Measurements from ENCODE around the gene BCL2.

BCL2 gene

DNA sequence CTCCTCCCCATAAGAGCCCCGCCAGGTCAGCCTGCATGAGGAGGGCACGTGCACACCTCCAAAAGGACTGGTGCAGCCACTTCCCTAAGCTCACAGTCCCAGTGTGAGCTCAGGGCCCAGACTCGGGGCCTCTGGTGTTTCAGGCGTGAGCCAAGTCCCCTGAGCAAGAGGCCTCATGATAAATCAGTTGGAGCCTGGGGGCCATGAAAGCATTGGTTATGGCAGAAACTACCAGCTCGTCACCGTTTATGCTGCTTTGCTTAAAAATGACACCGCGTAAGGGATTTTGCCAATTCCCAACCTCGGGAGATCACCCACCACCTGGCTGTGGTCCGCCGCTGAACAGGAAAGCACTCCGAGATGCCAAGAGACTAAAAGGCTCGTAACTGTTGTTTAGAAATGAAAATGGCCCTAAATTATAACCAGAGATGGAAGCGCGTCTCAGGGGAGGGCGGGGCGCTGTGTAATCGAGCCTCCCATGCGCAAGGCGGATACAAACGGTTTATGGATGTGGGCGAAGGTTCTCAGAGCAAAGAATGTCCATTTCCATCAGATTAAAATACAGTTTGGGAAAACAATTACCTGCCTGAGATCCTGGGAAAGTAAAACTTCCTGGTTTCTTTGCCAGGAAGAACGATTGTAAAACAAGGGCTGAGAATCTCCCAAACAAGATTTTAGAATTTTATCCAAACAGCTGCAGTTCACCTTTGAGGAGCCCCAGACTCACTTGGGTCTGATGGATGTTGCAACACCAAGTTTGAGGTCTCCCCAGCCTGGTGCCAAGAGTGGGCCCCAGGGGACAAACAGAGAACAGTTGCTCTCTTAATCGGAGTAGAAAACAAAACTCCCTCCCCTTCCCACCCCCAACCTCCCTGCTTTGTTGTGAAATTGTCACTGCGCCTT, 141.4 kb downstream of the BCL2 start:
- TF ChIP-seq, protein P1, sequence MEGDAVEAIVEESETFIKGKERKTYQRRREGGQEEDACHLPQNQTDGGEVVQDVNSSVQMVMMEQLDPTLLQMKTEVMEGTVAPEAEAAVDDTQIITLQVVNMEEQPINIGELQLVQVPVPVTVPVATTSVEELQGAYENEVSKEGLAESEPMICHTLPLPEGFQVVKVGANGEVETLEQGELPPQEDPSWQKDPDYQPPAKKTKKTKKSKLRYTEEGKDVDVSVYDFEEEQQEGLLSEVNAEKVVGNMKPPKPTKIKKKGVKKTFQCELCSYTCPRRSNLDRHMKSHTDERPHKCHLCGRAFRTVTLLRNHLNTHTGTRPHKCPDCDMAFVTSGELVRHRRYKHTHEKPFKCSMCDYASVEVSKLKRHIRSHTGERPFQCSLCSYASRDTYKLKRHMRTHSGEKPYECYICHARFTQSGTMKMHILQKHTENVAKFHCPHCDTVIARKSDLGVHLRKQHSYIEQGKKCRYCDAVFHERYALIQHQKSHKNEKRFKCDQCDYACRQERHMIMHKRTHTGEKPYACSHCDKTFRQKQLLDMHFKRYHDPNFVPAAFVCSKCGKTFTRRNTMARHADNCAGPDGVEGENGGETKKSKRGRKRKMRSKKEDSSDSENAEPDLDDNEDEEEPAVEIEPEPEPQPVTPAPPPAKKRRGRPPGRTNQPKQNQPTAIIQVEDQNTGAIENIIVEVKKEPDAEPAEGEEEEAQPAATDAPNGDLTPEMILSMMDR (IDR thresholded peaks at IDR 0.05; ENCODE audit: insufficient read depth, low read depth, low read length, missing control alignments): no peak
- DNase-seq (ENCODE audit: low read depth): peak; percentile 64
- H3K4me3 ChIP-seq (ENCODE audit: low read depth, low read length): no peak overlapping the region

DNA sequence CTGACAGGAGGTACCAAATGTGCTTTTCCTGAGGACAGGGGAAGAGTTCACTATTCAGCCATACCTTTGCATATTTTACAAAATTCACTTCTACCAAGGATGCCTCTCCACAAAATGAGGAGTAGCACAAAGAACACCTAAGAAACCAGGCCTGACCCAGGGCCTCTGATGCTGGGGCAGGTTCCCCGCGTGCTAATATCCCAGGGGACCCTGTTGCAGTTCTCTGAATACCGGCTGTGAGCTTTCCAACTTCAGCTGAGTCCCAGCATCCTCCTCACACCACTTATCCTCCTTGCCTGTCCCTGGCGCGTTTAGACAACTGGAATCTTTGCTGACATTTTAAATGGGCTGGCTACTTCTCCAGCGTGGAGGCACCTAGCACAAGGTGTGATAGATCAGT, 142.3 kb downstream of the BCL2 start:
- TF ChIP-seq, protein P1 (IDR thresholded peaks at IDR 0.05; ENCODE audit: insufficient read depth, low read depth, low read length, missing control alignments): no peak
- H3K4me3 ChIP-seq (ENCODE audit: low read depth, low read length): no peak overlapping the region
- no peak for DNase-seq (ENCODE audit: low read depth)

DNA sequence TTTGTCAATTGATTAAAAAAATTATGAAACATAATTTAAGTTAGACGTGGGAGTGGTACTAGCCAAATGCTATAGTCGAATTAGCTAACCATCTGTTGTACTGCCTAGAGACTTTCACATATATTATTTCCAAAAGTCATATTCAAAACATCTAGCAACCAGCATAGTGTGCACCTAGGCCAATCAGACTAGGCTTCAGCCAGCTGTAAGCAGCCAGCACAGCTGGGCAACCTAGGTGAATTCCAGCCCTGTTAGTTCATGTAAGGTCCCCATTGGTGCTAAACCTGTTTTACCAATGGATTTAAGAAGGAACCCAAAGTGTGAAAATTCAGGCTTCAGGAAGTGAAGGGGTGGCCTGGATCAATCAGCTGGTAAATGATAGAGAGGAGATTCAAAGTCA, 144.3 kb downstream of the BCL2 start:
- TF ChIP-seq, protein P1 (IDR thresholded peaks at IDR 0.05; ENCODE audit: insufficient read depth, low read depth, low read length, missing control alignments): no peak
- DNase-seq (ENCODE audit: low read depth): peak; percentile 55
- H3K4me3 ChIP-seq (ENCODE audit: low read depth, low read length): no peak overlapping the region

DNA sequence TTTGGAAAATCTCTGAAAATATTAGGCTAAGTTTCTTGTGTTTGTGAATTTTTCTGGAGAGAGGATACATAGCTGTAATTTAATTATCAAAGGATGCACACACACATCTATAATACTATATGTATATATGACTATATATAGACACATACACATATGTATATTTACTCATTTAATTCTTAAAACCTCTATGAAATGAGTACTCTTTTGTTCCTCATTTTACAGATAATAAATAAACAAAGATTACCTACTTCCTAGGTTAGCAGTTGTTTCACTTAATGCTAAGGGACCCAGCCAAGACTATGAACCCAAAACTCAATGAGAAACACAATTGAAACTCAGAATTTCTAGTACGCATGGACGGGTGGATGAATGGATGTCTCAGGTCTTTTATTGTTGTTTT, 145.6 kb downstream of the BCL2 start:
- DNase-seq (ENCODE audit: low read depth): no peak
- TF ChIP-seq, protein P1 (IDR thresholded peaks at IDR 0.05; ENCODE audit: insufficient read depth, low read depth, low read length, missing control alignments): no peak

DNA sequence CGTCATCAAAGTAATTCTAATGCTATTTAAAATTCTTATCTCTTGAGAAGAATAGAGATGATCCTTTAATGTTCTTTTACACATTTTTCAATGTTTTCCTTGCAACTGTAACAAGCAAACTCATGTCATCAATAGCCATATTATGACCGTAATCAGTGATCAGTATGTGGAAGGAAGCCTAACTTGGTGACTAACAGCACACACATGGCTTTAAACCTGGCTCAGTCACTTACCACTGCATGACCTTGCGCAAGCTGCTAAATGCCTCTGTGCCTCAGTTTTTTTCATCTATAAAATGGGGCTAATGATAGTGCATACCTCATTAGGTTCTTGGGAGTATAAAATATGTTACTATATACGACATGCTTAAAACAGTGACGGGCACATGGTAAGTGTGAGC, 149.7 kb downstream of the BCL2 start:
- TF ChIP-seq, protein P1 (IDR thresholded peaks at IDR 0.05; ENCODE audit: insufficient read depth, low read depth, low read length, missing control alignments): no peak
- H3K4me3 ChIP-seq (ENCODE audit: low read depth, low read length): no peak overlapping the region
- no peak for DNase-seq (ENCODE audit: low read depth)

More for the DNA sequence above, 145.6 kb downstream of the BCL2 start:
- H3K4me3 ChIP-seq (ENCODE audit: low read depth, low read length): no peak overlapping the region

DNA sequence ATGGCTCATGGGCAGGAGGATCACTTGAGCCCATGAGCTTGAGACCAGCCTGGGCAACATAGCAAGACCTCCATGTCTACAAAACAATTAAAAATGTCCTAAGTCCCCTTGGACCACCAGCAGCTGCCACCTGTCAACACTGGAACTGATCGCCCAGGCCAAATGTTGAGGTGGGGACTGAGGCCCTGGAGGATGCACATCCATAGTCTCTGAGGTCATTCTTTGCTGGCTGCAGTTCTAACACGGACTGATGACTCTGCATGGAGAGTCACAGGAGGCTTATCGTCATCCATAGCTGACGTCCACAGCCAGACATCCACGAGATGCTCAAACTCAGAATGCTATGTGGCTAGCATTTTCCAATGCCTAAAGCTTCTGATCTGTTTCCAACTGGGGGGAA, 151.3 kb downstream of the BCL2 start:
- DNase-seq (ENCODE audit: low read depth): no peak
- TF ChIP-seq, protein P1 (IDR thresholded peaks at IDR 0.05; ENCODE audit: insufficient read depth, low read depth, low read length, missing control alignments): no peak

More for the DNA sequence above, 151.3 kb downstream of the BCL2 start:
- H3K4me3 ChIP-seq (ENCODE audit: low read depth, low read length): no peak overlapping the region
